ENCODE results near the gene HACD1.

HACD1 gene

DNA sequence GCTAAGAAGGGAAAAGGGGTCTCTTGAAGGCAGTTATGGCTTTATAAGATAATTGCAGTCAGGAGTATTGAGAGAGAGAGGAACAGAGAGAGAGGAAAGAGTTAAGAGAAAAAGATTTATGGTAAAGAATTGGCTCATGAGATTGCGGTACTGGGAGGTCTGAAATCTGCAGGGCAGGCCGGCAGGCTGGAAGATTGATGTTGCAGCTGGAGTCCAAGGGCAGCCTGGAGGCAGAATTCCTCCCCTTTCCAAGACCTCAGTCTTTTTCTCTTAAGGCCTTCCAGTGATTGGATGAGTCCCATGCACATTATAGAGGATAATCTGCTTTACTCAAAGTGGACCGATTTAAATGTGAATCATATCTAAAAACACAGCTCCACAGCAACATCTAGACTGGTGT lies 68.4 kb downstream of the HACD1 start:
- Histone ChIP-seq H3K4me1 (ENCODE audit: control insufficient read depth in 1 of 2, insufficient read depth in 2 of 2, low read length in 2 of 2) (no peaks in the 10 kb centered on the region), H3K27me3 (ENCODE audit: control insufficient read depth in 1 of 2, insufficient read depth in 2 of 2, low read length in 2 of 2) (no peaks in the 10 kb centered on the region), H3K36me3 (ENCODE audit: control insufficient read depth in 1 of 2, insufficient read depth in 2 of 2, low read length in 2 of 2) (no peaks in the 10 kb centered on the region), H3K9me3 (ENCODE audit: control insufficient read depth in 1 of 2, low read length in 2 of 2) (no peaks in the 10 kb centered on the region), H3K4me3 (ENCODE audit: low read depth in 1 of 2, low read length in 2 of 2) (no peak overlapping the region), H3K9ac (ENCODE audit: low read depth in 1 of 2, low read length in 2 of 2) (no peak overlapping the region), H3K27ac (ENCODE audit: low read depth, low read length) (no peak overlapping the region)

DNA sequence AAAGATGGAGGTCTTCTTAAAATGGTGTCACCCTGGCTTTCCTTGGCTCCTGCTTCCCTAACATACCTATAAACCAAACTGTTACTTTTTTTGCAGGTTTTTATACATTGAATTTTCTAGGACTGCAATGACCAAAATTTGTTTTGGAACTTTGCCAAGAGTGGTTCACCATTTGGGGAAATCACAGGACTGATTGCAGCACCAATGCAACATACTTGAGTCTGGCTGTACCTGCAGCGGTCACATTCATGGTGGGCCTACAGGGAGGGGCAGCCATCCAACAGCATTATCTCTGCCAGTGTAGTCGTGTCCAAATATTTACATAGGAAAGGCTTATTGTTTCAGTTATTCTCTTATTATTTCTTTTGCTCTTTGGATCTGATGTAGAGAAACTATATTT lies 69.0 kb downstream of the HACD1 start:
- Histone ChIP-seq H3K9me3 (ENCODE audit: control insufficient read depth in 1 of 2, low read length in 2 of 2) (no peaks in the 10 kb centered on the region), H3K27me3 (ENCODE audit: control insufficient read depth in 1 of 2, insufficient read depth in 2 of 2, low read length in 2 of 2) (no peaks in the 10 kb centered on the region), H3K9ac (ENCODE audit: low read depth in 1 of 2, low read length in 2 of 2) (no peak overlapping the region), H3K4me3 (ENCODE audit: low read depth in 1 of 2, low read length in 2 of 2) (no peak overlapping the region), H3K27ac (ENCODE audit: low read depth, low read length) (no peak overlapping the region), H3K36me3 (ENCODE audit: control insufficient read depth in 1 of 2, insufficient read depth in 2 of 2, low read length in 2 of 2) (no peaks in the 10 kb centered on the region), H3K4me1 (ENCODE audit: control insufficient read depth in 1 of 2, insufficient read depth in 2 of 2, low read length in 2 of 2) (no peaks in the 10 kb centered on the region)

DNA sequence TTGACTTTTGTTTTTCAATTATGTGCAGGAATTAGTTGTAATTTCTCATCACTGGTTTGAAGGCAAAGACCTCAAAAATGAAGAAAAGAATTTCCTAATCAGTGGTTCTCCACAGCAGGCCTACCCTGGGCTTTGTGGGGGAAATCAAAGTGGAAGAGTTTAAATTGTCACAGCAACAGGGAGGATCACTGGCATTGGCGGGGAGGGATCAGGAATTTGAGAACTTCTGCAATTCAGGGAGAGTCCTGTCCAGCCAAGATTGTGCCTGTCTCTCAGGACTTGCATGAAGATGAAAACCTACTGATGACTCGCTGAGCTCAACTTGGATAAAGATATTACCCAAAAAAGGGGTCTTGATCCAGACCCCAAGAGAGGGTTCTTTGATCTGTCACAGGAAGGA lies 70.1 kb downstream of the HACD1 start:
- Histone ChIP-seq H3K9ac (ENCODE audit: low read depth in 1 of 2, low read length in 2 of 2) (no peak overlapping the region), H3K27me3 (ENCODE audit: control insufficient read depth in 1 of 2, insufficient read depth in 2 of 2, low read length in 2 of 2) (no peaks in the 10 kb centered on the region), H3K36me3 (ENCODE audit: control insufficient read depth in 1 of 2, insufficient read depth in 2 of 2, low read length in 2 of 2) (no peaks in the 10 kb centered on the region), H3K9me3 (ENCODE audit: control insufficient read depth in 1 of 2, low read length in 2 of 2) (no peaks in the 10 kb centered on the region), H3K4me1 (ENCODE audit: control insufficient read depth in 1 of 2, insufficient read depth in 2 of 2, low read length in 2 of 2) (no peaks in the 10 kb centered on the region), H3K27ac (ENCODE audit: low read depth, low read length) (no peak overlapping the region), H3K4me3 (ENCODE audit: low read depth in 1 of 2, low read length in 2 of 2) (no peak overlapping the region)

DNA sequence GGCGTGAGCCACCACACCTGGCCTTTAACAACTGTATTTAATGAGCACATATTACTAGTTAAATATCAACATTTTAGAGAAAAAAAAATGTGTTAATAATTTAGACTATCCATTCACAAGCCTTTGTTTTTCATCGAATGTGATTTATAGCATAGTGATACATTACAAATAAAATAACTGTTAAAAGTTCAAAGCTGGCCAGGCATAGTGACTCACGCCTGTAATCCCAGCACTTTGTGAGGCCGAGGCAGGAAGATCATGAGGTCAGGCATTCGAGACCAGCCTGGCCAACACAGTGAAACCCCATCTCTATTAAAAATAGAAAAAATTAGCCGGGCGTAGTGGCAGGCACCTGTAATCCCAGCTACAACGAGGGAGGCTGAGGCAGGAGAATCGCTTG lies 72.7 kb downstream of the HACD1 start:
- H3K4me3 ChIP-seq (ENCODE audit: low read depth in 1 of 2, low read length in 2 of 2): no peak overlapping the region
- H3K27ac ChIP-seq (ENCODE audit: low read depth, low read length): no peak overlapping the region
- no peaks in the 10 kb centered on the region for H3K9me3 ChIP-seq (ENCODE audit: control insufficient read depth in 1 of 2, low read length in 2 of 2)
- H3K9ac ChIP-seq (ENCODE audit: low read depth in 1 of 2, low read length in 2 of 2): no peak overlapping the region
- no peaks in the 10 kb centered on the region for H3K27me3 ChIP-seq (ENCODE audit: control insufficient read depth in 1 of 2, insufficient read depth in 2 of 2, low read length in 2 of 2)
- H3K36me3 ChIP-seq (ENCODE audit: control insufficient read depth in 1 of 2, insufficient read depth in 2 of 2, low read length in 2 of 2): no peaks in the 10 kb centered on the region
- no peaks in the 10 kb centered on the region for H3K4me1 ChIP-seq (ENCODE audit: control insufficient read depth in 1 of 2, insufficient read depth in 2 of 2, low read length in 2 of 2)
